H1 (cell line): ENCODE data around the gene ADGRB3. TPM values are rescaled to one million over a fixed set of nuclear protein-coding genes. Genes with fewer than 3 reads are reported as not detected.

Source experiments
- CTCF ChIA-PET: fragments of 300-600 bp; sonication (Branson Sonifier 250); formaldehyde crosslinking; loops from one replicate; lab custom pipeline; 2021; ENCODE audit not compliant: partially characterized antibody; lab: Charles Lee
- POLR2A ChIA-PET: fragments of 300-600 bp; sonication (Branson Sonifier 250); formaldehyde crosslinking; loops from one replicate; lab custom pipeline; 2021; ENCODE audit warnings: inconsistent platforms; ENCODE audit not compliant: partially characterized antibody; lab: Charles Lee
- DNase-seq, 2 experiments: peaks; one replicate each; pipeline versions ENCODE4 v3.0.0 to v3.0.0-alpha.2; 2010 to 2022; ENCODE audit warnings: low spot score in 2 of 2, low read depth in 1 of 2, mixed read lengths in 1 of 2
- FAIRE-seq: peaks from 2 replicates; lab custom pipeline; 2011; peaks lifted over from hg19 to GRCh38; lab: Jason Lieb, UNC
- H2AFZ ChIP-seq: 2 replicates; pipeline ENCODE4 v1.8.1; 2012; ENCODE audit warnings: low read length, inconsistent platforms
- H2AK5ac ChIP-seq: 2 replicates; pipeline ENCODE4 v1.6.1; 2013; ENCODE audit warnings: low read depth, low read length
- H2BK120ac ChIP-seq: replicated peaks from 2 replicates; pipeline ENCODE3; 2013; ENCODE audit warnings: low read depth, low read length, inconsistent platforms
- H2BK12ac ChIP-seq: 2 replicates; pipeline ENCODE4 v1.6.1; 2013; ENCODE audit warnings: low read depth, low read length
- H2BK15ac ChIP-seq: 2 replicates; pipeline ENCODE4 v1.6.1; 2013; ENCODE audit warnings: low read length
- H2BK20ac ChIP-seq: 2 replicates; pipeline ENCODE4 v1.6.1; 2013; ENCODE audit warnings: low read length
- H2BK5ac ChIP-seq: 2 replicates; pipeline ENCODE4 v1.6.1; 2013; ENCODE audit warnings: low read depth, low read length
- H3K14ac ChIP-seq: 2 replicates; pipeline ENCODE4 v1.6.1; 2013; ENCODE audit warnings: inconsistent platforms; ENCODE audit not compliant: insufficient read length
- H3K18ac ChIP-seq: 2 replicates; pipeline ENCODE4 v1.6.1; 2013; ENCODE audit warnings: low read length; ENCODE audit errors: extremely low read depth
- H3K23ac ChIP-seq: 2 replicates; pipeline ENCODE4 v1.6.1; 2013; ENCODE audit warnings: inconsistent platforms; ENCODE audit not compliant: insufficient read length
- H3K23me2 ChIP-seq: 2 replicates; pipeline ENCODE4 v1.6.1; 2013; ENCODE audit warnings: low read depth, low read length
- H3K27ac ChIP-seq: 2 replicates; pipeline ENCODE4 v1.6.1; 2011; ENCODE audit warnings: low read depth, low read length, inconsistent platforms
- H3K27me3 ChIP-seq, 4 experiments: replicated peaks in 1 of 4; 1 replicate in 1 of 4; 2 replicates in 3 of 4; pipeline versions ENCODE4 v1.6.1 to v1.8.1; 2011 to 2013; ENCODE audit warnings: low read length in 3 of 4, mild to moderate bottlenecking in 3 of 4, inconsistent platforms in 2 of 4, mixed read lengths in 2 of 4, moderate library complexity in 1 of 4; ENCODE audit not compliant: control insufficient read depth in 3 of 4, insufficient read depth in 3 of 4; ENCODE audit errors: extremely low read depth in 1 of 4
- H3K36me3 ChIP-seq, 4 experiments: 2 replicates each; pipeline versions ENCODE4 v1.6.1 to v1.8.1; 2011 to 2013; ENCODE audit warnings: mild to moderate bottlenecking in 4 of 4, low read length in 3 of 4, moderate library complexity in 2 of 4, control low read depth in 1 of 4, inconsistent platforms in 1 of 4; ENCODE audit not compliant: insufficient read depth in 4 of 4, control insufficient read depth in 2 of 4
- H3K4ac ChIP-seq: replicated peaks from 2 replicates; pipeline ENCODE3; 2013; ENCODE audit warnings: low read length, low read depth, mixed read lengths, inconsistent platforms; ENCODE audit not compliant: insufficient read length
- H3K4me1 ChIP-seq, 4 experiments: replicated peaks in 1 of 4; 1 replicate in 1 of 4; 2 replicates in 3 of 4; pipeline versions ENCODE4 v1.6.1 to v1.8.1; 2011 to 2013; ENCODE audit warnings: low read length in 3 of 4, inconsistent platforms in 2 of 4, mixed read lengths in 1 of 4; ENCODE audit not compliant: insufficient read depth in 4 of 4, control insufficient read depth in 3 of 4
- H3K4me2 ChIP-seq, 2 experiments: 2 replicates each; pipeline versions ENCODE4 v1.6.1 to v1.8.1; 2011 to 2013; ENCODE audit warnings: low read depth in 2 of 2, low read length in 2 of 2, control low read depth in 1 of 2, inconsistent platforms in 1 of 2, mild to moderate bottlenecking in 1 of 2; ENCODE audit not compliant: insufficient read depth in 1 of 2
- H3K4me3 ChIP-seq, 4 experiments: fragments of 200-600, 300-600 bp in 1 of 4; sonication (generic), shearing (Covaris generic), sonication (Bioruptor Twin) in 1 of 4; 2 replicates each; pipeline versions ENCODE4 v1.5.1 to v1.8.1; 2011 to 2016; ENCODE audit warnings: low read length in 4 of 4, low read depth in 3 of 4, control low read depth in 2 of 4, inconsistent platforms in 2 of 4, mild to moderate bottlenecking in 2 of 4, mixed read lengths in 1 of 4, moderate library complexity in 1 of 4; ENCODE audit not compliant: insufficient read depth in 2 of 4; ENCODE audit errors: extremely low read depth in 1 of 4
- H3K56ac ChIP-seq: replicated peaks from 2 replicates; pipeline ENCODE3; 2013; ENCODE audit warnings: low read depth, mild to moderate bottlenecking, mixed read lengths, low read length, inconsistent platforms; ENCODE audit not compliant: insufficient read length
- H3K79me1 ChIP-seq: 2 replicates; pipeline ENCODE4 v1.6.1; 2013; ENCODE audit warnings: low read depth, low read length, control low read depth
- H3K79me2 ChIP-seq, 2 experiments: 2 replicates each; pipeline versions ENCODE4 v1.6.1 to v1.8.1; 2012 to 2013; ENCODE audit warnings: low read length in 2 of 2, mild to moderate bottlenecking in 2 of 2, inconsistent platforms in 1 of 2; ENCODE audit not compliant: insufficient read depth in 2 of 2, control insufficient read depth in 1 of 2
- H3K9ac ChIP-seq, 4 experiments: replicated peaks in 1 of 4; 1 replicate in 1 of 4; 2 replicates in 3 of 4; pipeline versions ENCODE4 v1.6.1 to v1.8.1; 2011 to 2013; ENCODE audit warnings: low read depth in 3 of 4, low read length in 3 of 4, control low read depth in 2 of 4, mild to moderate bottlenecking in 2 of 4, moderate library complexity in 2 of 4, inconsistent platforms in 1 of 4; ENCODE audit errors: extremely low read depth in 1 of 4
- H3K9me3 ChIP-seq, 2 experiments: 2 replicates each; pipeline versions ENCODE4 v1.6.1 to v1.8.1; 2012 to 2013; ENCODE audit warnings: mild to moderate bottlenecking in 2 of 2, moderate library complexity in 2 of 2, control low read depth in 1 of 2, inconsistent platforms in 1 of 2, low read depth in 1 of 2, low read length in 1 of 2, mixed read lengths in 1 of 2; ENCODE audit not compliant: insufficient read depth in 2 of 2
- H4K20me1 ChIP-seq, 2 experiments: replicated peaks in 1 of 2; 2 replicates each; pipeline versions ENCODE3 to v1.8.1; 2011 to 2013; ENCODE audit warnings: inconsistent platforms in 2 of 2, low read length in 2 of 2, mild to moderate bottlenecking in 1 of 2; ENCODE audit not compliant: insufficient read depth in 2 of 2, control insufficient read depth in 1 of 2
- H4K5ac ChIP-seq: 2 replicates; pipeline ENCODE4 v1.6.1; 2013; ENCODE audit warnings: low read length, low read depth, mixed read lengths, inconsistent platforms; ENCODE audit not compliant: insufficient read length
- H4K8ac ChIP-seq: 2 replicates; pipeline ENCODE4 v1.8.0; 2013; ENCODE audit warnings: mild to moderate bottlenecking, moderate library complexity, low read length, inconsistent platforms; ENCODE audit not compliant: insufficient read depth; ENCODE audit errors: extremely low read depth
- H4K91ac ChIP-seq: replicated peaks from 2 replicates; pipeline ENCODE3; 2013; ENCODE audit warnings: low read length, mixed read lengths, inconsistent platforms; ENCODE audit not compliant: insufficient read length
- ATF2 ChIP-seq: IDR thresholded peaks from 2 replicates; pipeline ENCODE4 v1.6.1; 2012; ENCODE audit warnings: low read length, inconsistent platforms
- BCL11A ChIP-seq, 2 experiments: IDR thresholded peaks; one replicate each; pipeline ENCODE4 v1.6.1; 2011; ENCODE audit warnings: low read depth in 2 of 2, low read length in 2 of 2, mild to moderate bottlenecking in 2 of 2
- E2F6 ChIP-seq: IDR thresholded peaks from 2 replicates; pipeline ENCODE4 v1.6.1; 2012; ENCODE audit warnings: inconsistent platforms
- GTF2F1 ChIP-seq: IDR thresholded peaks from 2 replicates; pipeline ENCODE4 v1.6.1; 2012; ENCODE audit warnings: low read depth, low read length, improper control_type of control experiment, borderline replicate concordance
- HDAC6 ChIP-seq: IDR thresholded peaks from one replicate; pipeline ENCODE4 v1.7.1; 2012; ENCODE audit warnings: low read depth, mild to moderate bottlenecking, inconsistent platforms, low read length, moderate library complexity
- KDM5A ChIP-seq: fragments of 200-600 bp; IDR thresholded peaks from 2 replicates; pipeline ENCODE4 v1.7.1; 2012; ENCODE audit warnings: mild to moderate bottlenecking, low read length, inconsistent platforms, mixed read lengths
- MAX ChIP-seq: IDR thresholded peaks from 2 replicates; pipeline ENCODE4 v1.6.1; 2012; ENCODE audit warnings: inconsistent platforms
- NANOG ChIP-seq: IDR thresholded peaks from 2 replicates; pipeline ENCODE4 v1.6.1; 2011; ENCODE audit warnings: low read length, low read depth, mild to moderate bottlenecking, inconsistent platforms; ENCODE audit not compliant: insufficient read depth, poor library complexity, severe bottlenecking
- WGBS, 2 experiments: shearing (Covaris generic) in 1 of 2; methylation state at CpG; one replicate each; pipeline versions ENCODE4 v1.1.6 to v1.1.7; 2013 to 2015; ENCODE audit warnings: low lambda C conversion rate in 2 of 2, mixed read lengths in 2 of 2, inconsistent platforms in 1 of 2, low coverage in 1 of 2, missing lambda C conversion rate in 1 of 2; ENCODE audit not compliant: insufficient replicate concordance in 2 of 2, insufficient coverage in 1 of 2, insufficient read length in 1 of 2; ENCODE audit errors: extremely low coverage in 1 of 2, missing lambda C conversion rate in 1 of 2; 5-methylcytosine and 5-hydroxymethylcytosine counted together
- polyA plus RNA-seq, 7 experiments: library from polyadenylated mRNA; depleted of rRNA in 3 of 7; stranded (reverse) in 5 of 7; unstranded in 2 of 7; fragments of >200 nt in 5 of 7; fragments of 200-250 nt in 2 of 7; gene quantifications; 1 replicate in 5 of 7; 2 replicates in 1 of 7; 4 replicates in 1 of 7; pipeline versions ENCODE4 v1.2.1 to v1.2.3, GENCODE V29; 2011 to 2013; ENCODE audit warnings: missing spikeins in 2 of 7, mixed read lengths in 2 of 7
- total RNA-seq: library from RNA; stranded (reverse); fragmentation: NEBNext Ultra II Directional; extraction: Animal tissue kit (Norgen Biotek cat#: 25700); gene quantifications from 2 replicates; pipeline ENCODE4 v1.2.1, GENCODE V29; 2021

ADGRB3 gene
- total and polyA plus RNA-seq, 2 of the 8 experiments (the other 6 are each of a cell fraction or from before 2014, with no cell fraction given), result 0.35 to 1.2 TPM

GRCh38 chr6:68651011-68651985 lies 16.2 kb downstream of the ADGRB3 start:
- no peaks in the 10 kb centered on the region for H3K36me3 ChIP-seq
- no peak overlapping the region for H3K4ac ChIP-seq
- H3K23me2 ChIP-seq, result no peaks in the 10 kb centered on the region
- no peak overlapping the region for H3K14ac ChIP-seq
- H2AFZ ChIP-seq, result no peak overlapping the region
- no peaks in the 10 kb centered on the region for H3K79me2 ChIP-seq
- no peaks in the 10 kb centered on the region for H3K9me3 ChIP-seq
- no peak overlapping the region for H3K23ac ChIP-seq
- no peak overlapping the region for H2BK12ac ChIP-seq
- H2BK15ac ChIP-seq, result no peak overlapping the region
- no peak overlapping the region for H3K9ac ChIP-seq
- FAIRE-seq (no peak), DNase-seq (no peak)
- H3K27ac ChIP-seq, result no peak overlapping the region
- no peak overlapping the region for H2BK120ac ChIP-seq
- no peaks in the 10 kb centered on the region for H3K79me1 ChIP-seq
- no peak overlapping the region for H2AK5ac ChIP-seq
- no peak overlapping the region for H3K4me2 ChIP-seq
- H3K27me3 ChIP-seq, result no peaks in the 10 kb centered on the region
- 97% methylated on average over 2 of the region's 2 CpGs; no CpG with 5 or more reads in 1 of the 2 experiments for WGBS, 2 experiments
- H3K18ac ChIP-seq, result no peak overlapping the region
- no peak overlapping the region for H3K4me3 ChIP-seq
- H3K56ac ChIP-seq, result no peak overlapping the region
- no peak overlapping the region for H2BK5ac ChIP-seq
- no peak overlapping the region for H4K8ac ChIP-seq
- H4K20me1 ChIP-seq, result no peaks in the 10 kb centered on the region
- no peak overlapping the region for H4K5ac ChIP-seq
- no peak overlapping the region for H4K91ac ChIP-seq
- ChIA-PET POLR2A (interaction anchor here (1.3 kb wide), 1 partner anchor 11 kb away, joined by 4 read pairs; no protein-coding TSS in a partner anchor), CTCF (interaction anchor here (0.8 to 2.7 kb wide), 4 partner anchors 11 to 79 kb away, joined by 3 to 9 read pairs (median 5); no protein-coding TSS in a partner anchor)
- H2BK20ac ChIP-seq, result no peak overlapping the region
- H3K4me1 ChIP-seq, result no peaks in the 10 kb centered on the region; a peak in 1 of 7 replicates
- TF ChIP-seq GTF2F1, result no peak
- TF ChIP-seq E2F6, result no peak
- no peak for TF ChIP-seq MAX
- TF ChIP-seq BCL11A (IDR thresholded peaks at IDR 0.05; ENCODE audit: low read depth in 2 of 2, low read length in 2 of 2), result no peak
- TF ChIP-seq HDAC6, result no peak
- no peak for TF ChIP-seq KDM5A
- TF ChIP-seq ATF2, result no peak
- TF ChIP-seq NANOG, result no peak
